ENCODE data around the gene STARD7. TPM values are rescaled to one million over a fixed set of nuclear protein-coding genes. Genes with fewer than 3 reads are reported as not detected.

Gene STARD7
- total and polyA plus RNA-seq, 2 experiments from 2014 or later = 72.2 to 222 TPM

Other genes with a start within 250 kb of the STARD7 start
- gene ANKRD36C, start 217.0 kb downstream of the STARD7 start, total RNA-seq (2014; rRNA removed; shearing (Covaris generic)) = 11.2 and 16.2 TPM in 2 replicates
- gene ANKRD36C, start 217.0 kb downstream of the STARD7 start, polyA plus RNA-seq (2016; fragmentation: Nextera tagmentation; extraction: Ambion mirVana) = 16.6 and 16.8 TPM in 2 replicates
- 2.0 and 2.2 TPM in 2 replicates for gene GPAT2, start 173.9 kb downstream of the STARD7 start, total RNA-seq (2014; rRNA removed; shearing (Covaris generic))
- 1.4 and 1.6 TPM in 2 replicates for gene GPAT2, start 173.9 kb downstream of the STARD7 start, polyA plus RNA-seq (2016; fragmentation: Nextera tagmentation; extraction: Ambion mirVana)
- 5.9 and 7.9 TPM in 2 replicates for gene ADRA2B, start 92.3 kb downstream of the STARD7 start, total RNA-seq (2014; rRNA removed; shearing (Covaris generic))
- gene ADRA2B, start 92.3 kb downstream of the STARD7 start, polyA plus RNA-seq (2016; fragmentation: Nextera tagmentation; extraction: Ambion mirVana) = 1.5 and 1.7 TPM in 2 replicates
- 1.6 TPM in 1 of 2 replicates, not detected in the other for gene ASTL, start 70.3 kb downstream of the STARD7 start, total RNA-seq (2014; rRNA removed; shearing (Covaris generic))
- 0.23 TPM in 1 of 2 replicates, not detected in the other for gene ASTL, start 70.3 kb downstream of the STARD7 start, polyA plus RNA-seq (2016; fragmentation: Nextera tagmentation; extraction: Ambion mirVana)
- gene DUSP2, start 63.4 kb downstream of the STARD7 start, total RNA-seq (2014; rRNA removed; shearing (Covaris generic)) = 10.5 and 13.0 TPM in 2 replicates
- 6.4 and 6.6 TPM in 2 replicates for gene DUSP2, start 63.4 kb downstream of the STARD7 start, polyA plus RNA-seq (2016; fragmentation: Nextera tagmentation; extraction: Ambion mirVana)
- gene TMEM127, start 57.2 kb upstream of the STARD7 start, total RNA-seq (2014; rRNA removed; shearing (Covaris generic)) = 19.9 and 24.6 TPM in 2 replicates
- 4.5 and 4.9 TPM in 2 replicates for gene TMEM127, start 57.2 kb upstream of the STARD7 start, polyA plus RNA-seq (2016; fragmentation: Nextera tagmentation; extraction: Ambion mirVana)
- 87.0 and 119 TPM in 2 replicates for gene CIAO1, start 57.4 kb upstream of the STARD7 start, total RNA-seq (2014; rRNA removed; shearing (Covaris generic))
- 44.1 and 48.8 TPM in 2 replicates for gene CIAO1, start 57.4 kb upstream of the STARD7 start, polyA plus RNA-seq (2016; fragmentation: Nextera tagmentation; extraction: Ambion mirVana)
- 174 and 179 TPM in 2 replicates for gene SNRNP200, start 96.7 kb upstream of the STARD7 start, total RNA-seq (2014; rRNA removed; shearing (Covaris generic))
- 70.7 and 72.3 TPM in 2 replicates for gene SNRNP200, start 96.7 kb upstream of the STARD7 start, polyA plus RNA-seq (2016; fragmentation: Nextera tagmentation; extraction: Ambion mirVana)
- gene ITPRIPL1, start 116.5 kb upstream of the STARD7 start, total RNA-seq (2014; rRNA removed; shearing (Covaris generic)) = 9.3 and 14.0 TPM in 2 replicates
- 4.5 and 5.3 TPM in 2 replicates for gene ITPRIPL1, start 116.5 kb upstream of the STARD7 start, polyA plus RNA-seq (2016; fragmentation: Nextera tagmentation; extraction: Ambion mirVana)
- gene NCAPH, start 126.9 kb upstream of the STARD7 start, total RNA-seq (2014; rRNA removed; shearing (Covaris generic)) = 39.2 and 50.8 TPM in 2 replicates
- 28.4 and 30.2 TPM in 2 replicates for gene NCAPH, start 126.9 kb upstream of the STARD7 start, polyA plus RNA-seq (2016; fragmentation: Nextera tagmentation; extraction: Ambion mirVana)